Skin epidermis (tissue), 12 donors: ENCODE data around the gene SPEN.
A peak's percentile ranks its signal among the peaks of the same experiment; 100 is the strongest.

ENCODE experiments used
- H3K27ac ChIP-seq, 21 experiments: fragments of 200-600 bp; sonication (generic) in 11 of 21; one replicate each; pipeline ENCODE4 v1.5.0; 2020; ENCODE audit warnings: mild to moderate bottlenecking in 3 of 21, inconsistent platforms in 2 of 21, moderate library complexity in 2 of 21
- H3K4me3 ChIP-seq, 7 experiments: fragments of 200-600 bp; sonication (generic) in 2 of 7; one replicate each; pipeline ENCODE4 v1.5.0; 2020; ENCODE audit warnings: inconsistent platforms in 2 of 7, mild to moderate bottlenecking in 2 of 7, moderate library complexity in 1 of 7

The SPEN gene

GRCh38 chr1:15941899-15942660 is 94.6 kb downstream of the SPEN start:
- Histone ChIP-seq H3K27ac (peak overlapping the region in 3 of 21 experiments; percentile 12 to 43 (median 24)), H3K4me3 (no peak overlapping the region)

- Histone ChIP-seq H3K4me3 (no peak overlapping the region), H3K27ac (peak overlapping the region in 2 of 21 experiments; percentile 12 to 25)
Observed at GRCh38 chr1:15942661-15943327, 95.3 kb downstream of the SPEN start.

- no peak overlapping the region for H3K4me3 ChIP-seq
Observed at GRCh38 chr1:15943328-15943991, 96.0 kb downstream of the SPEN start.

GRCh38 chr1:15943992-15944307 is 96.4 kb downstream of the SPEN start:
- no peak overlapping the region for H3K27ac ChIP-seq
- no peak overlapping the region for H3K4me3 ChIP-seq

More at GRCh38 chr1:15943328-15943991, 96.0 kb downstream of the SPEN start:
- H3K27ac ChIP-seq = peak overlapping the region in 1 of 21 experiments; percentile 25

- no peak overlapping the region for H3K27ac ChIP-seq
Observed at GRCh38 chr1:15944308-15945010, 97.0 kb downstream of the SPEN start.

GRCh38 chr1:15945011-15945831 is 97.7 kb downstream of the SPEN start:
- Histone ChIP-seq H3K27ac (no peak overlapping the region), H3K4me3 (no peak overlapping the region)

More at GRCh38 chr1:15944308-15945010, 97.0 kb downstream of the SPEN start:
- H3K4me3 ChIP-seq = no peak overlapping the region

GRCh38 chr1:15945832-15946448 is 98.4 kb downstream of the SPEN start:
- peak overlapping the region in 2 of 21 experiments; percentile 50 to 96 for H3K27ac ChIP-seq
- no peak overlapping the region for H3K4me3 ChIP-seq

GRCh38 chr1:15946571-15947381 is 99.3 kb downstream of the SPEN start:
- Histone ChIP-seq H3K27ac (peak overlapping the region in 5 of 21 experiments; percentile 29 to 96 (median 50)), H3K4me3 (no peak overlapping the region)

- H3K4me3 ChIP-seq = no peak overlapping the region
- H3K27ac ChIP-seq = peak overlapping the region in 20 of 21 experiments; percentile 78 to 96 (median 87)
Observed at GRCh38 chr1:15947382-15948090, 100.0 kb downstream of the SPEN start.

GRCh38 chr1:15948091-15948591 is 100.6 kb downstream of the SPEN start:
- H3K27ac ChIP-seq = peak overlapping the region in 20 of 21 experiments; percentile 78 to 96 (median 87)

GRCh38 chr1:15948595-15949452 is 101.3 kb downstream of the SPEN start:
- H3K4me3 ChIP-seq = peak overlapping the region in 2 of 7 experiments; percentile 13 to 15

More at GRCh38 chr1:15948091-15948591, 100.6 kb downstream of the SPEN start:
- no peak overlapping the region for H3K4me3 ChIP-seq

GRCh38 chr1:15949453-15950245 is 102.1 kb downstream of the SPEN start:
- H3K27ac ChIP-seq = peak overlapping the region; percentile 33 to 96 (median 87)
- peak overlapping the region in 3 of 7 experiments; percentile 2 to 15 (median 13) for H3K4me3 ChIP-seq

More at GRCh38 chr1:15948595-15949452, 101.3 kb downstream of the SPEN start:
- peak overlapping the region in 20 of 21 experiments; percentile 78 to 96 (median 87) for H3K27ac ChIP-seq

- H3K4me3 ChIP-seq = no peak overlapping the region
- H3K27ac ChIP-seq = peak overlapping the region; percentile 33 to 96 (median 87)
Observed at GRCh38 chr1:15950302-15950701, 102.8 kb downstream of the SPEN start.

- Histone ChIP-seq H3K4me3 (no peak overlapping the region), H3K27ac (peak overlapping the region; percentile 33 to 96 (median 87))
Observed at GRCh38 chr1:15950763-15951295, 103.3 kb downstream of the SPEN start.
